ENCODE data around the gene ZNF146. TPM values are rescaled to one million over a fixed set of nuclear protein-coding genes. Genes with fewer than 3 reads are reported as not detected.
"Not testable (repeated sequence)": the region's sequence is repeated elsewhere in the genome, so short reads cannot be mapped to it uniquely, and the experiment has no call there.

The ZNF146 gene
- 81.8 and 98.9 TPM in 2 replicates for total RNA-seq (2014; rRNA removed)
- 20.1 TPM for polyA plus RNA-seq (2012)

- peak; percentile 99 for DNase-seq (ENCODE audit: low read depth)
These were observed at the start of gene ZNF146, which contains the start of gene ZNF565 for GRCh38 chr19:36214386-36215275. Gene ZNF146 (plus strand): TSS chr19:36215106. CDS start chr19:36236441, 21,335 bp downstream. Gene ZNF565 (minus strand): TSS chr19:36214665. CDS start chr19:36201985, 12,680 bp downstream.

- peak; percentile 77 for DNase-seq (ENCODE audit: low read depth)
These were observed 45.7 kb upstream of the ZNF146 start for GRCh38 chr19:36169084-36169760.

GRCh38 chr19:36172852-36173251, 42.1 kb upstream of the ZNF146 start:
- no peak for DNase-seq (ENCODE audit: low read depth)

- not testable (repeated sequence) for DNase-seq (ENCODE audit: low read depth)
These were observed 41.1 kb upstream of the ZNF146 start for GRCh38 chr19:36173846-36174245.

GRCh38 chr19:36179077-36179476, 35.8 kb upstream of the ZNF146 start:
- not testable (repeated sequence) for DNase-seq (ENCODE audit: low read depth)

GRCh38 chr19:36182612-36183244, 32.2 kb upstream of the ZNF146 start:
- DNase-seq (ENCODE audit: low read depth): peak; percentile 21

GRCh38 chr19:36183245-36183628, 31.7 kb upstream of the ZNF146 start:
- DNase-seq (ENCODE audit: low read depth): no peak

GRCh38 chr19:36186722-36187121, 28.2 kb upstream of the ZNF146 start:
- DNase-seq (ENCODE audit: low read depth): not testable (repeated sequence)

- no peak for DNase-seq (ENCODE audit: low read depth)
These were observed 18.7 kb upstream of the ZNF146 start for GRCh38 chr19:36196249-36196648.

GRCh38 chr19:36198119-36198518, 16.8 kb upstream of the ZNF146 start:
- DNase-seq (ENCODE audit: low read depth): no peak

GRCh38 chr19:36201684-36202083, 13.2 kb upstream of the ZNF146 start:
- no peak for DNase-seq (ENCODE audit: low read depth)

GRCh38 chr19:36203293-36203692, 11.6 kb upstream of the ZNF146 start:
- DNase-seq (ENCODE audit: low read depth): no peak

- DNase-seq (ENCODE audit: low read depth): no peak
These were observed 7.2 kb upstream of the ZNF146 start for GRCh38 chr19:36207605-36208252.

- DNase-seq (ENCODE audit: low read depth): no peak
These were observed 5.5 kb upstream of the ZNF146 start for GRCh38 chr19:36209372-36209771.

- no peak for DNase-seq (ENCODE audit: low read depth)
These were observed 4.4 kb upstream of the ZNF146 start for GRCh38 chr19:36210497-36210896.

GRCh38 chr19:36212895-36213294, 2.0 kb upstream of the ZNF146 start:
- DNase-seq (ENCODE audit: low read depth): no peak

GRCh38 chr19:36215276-36216123, 594 bp downstream of the ZNF146 start:
- peak; percentile 31 for DNase-seq (ENCODE audit: low read depth)

GRCh38 chr19:36221474-36221873, 6.6 kb downstream of the ZNF146 start:
- DNase-seq (ENCODE audit: low read depth): no peak

GRCh38 chr19:36222503-36222902, 7.6 kb downstream of the ZNF146 start:
- DNase-seq (ENCODE audit: low read depth): no peak

GRCh38 chr19:36225219-36225892, 10.4 kb downstream of the ZNF146 start:
- DNase-seq (ENCODE audit: low read depth): peak; percentile 59
